ENCODE measurements around the gene PCCA.
"Not testable (repeated sequence)": the region's sequence is repeated elsewhere in the genome, so short reads cannot be mapped to it uniquely, and the experiment has no call there.

- not testable (repeated sequence) for TF ChIP-seq EZH2 (IDR thresholded peaks at IDR 0.05; ENCODE audit: low read depth, unreplicated experiment); CTCF (conservative IDR thresholded peaks at IDR 0.05; ENCODE audit: low read depth in 2 of 2)
Measured at GRCh38 chr13:100388150-100388549, 299.3 kb downstream of the PCCA start.

Data from GM23338 (cell line).